ENCODE data around the gene PEAK1.

PEAK1 gene

DNA sequence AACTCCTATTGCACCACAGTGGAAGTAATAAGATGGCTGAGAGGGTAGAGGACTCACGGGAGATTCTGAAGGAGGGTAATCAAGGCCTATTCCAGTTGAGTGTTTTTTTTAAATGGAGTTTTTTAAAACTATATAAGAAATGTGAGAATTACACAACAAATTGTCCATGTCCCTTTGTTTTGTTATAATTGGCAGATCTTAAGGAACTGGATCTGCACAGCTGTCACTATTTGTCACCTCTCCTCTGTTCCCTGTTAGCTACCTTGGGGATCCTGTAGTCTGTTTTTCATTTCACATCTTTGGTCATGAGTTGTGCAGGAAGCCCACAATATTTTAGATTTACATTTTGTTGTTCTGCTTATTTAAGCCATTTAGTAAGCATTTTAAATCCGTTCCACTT is 271.7 kb downstream of the PEAK1 start:
- no peak overlapping the region for H3K4me3 ChIP-seq (replicated peaks; ENCODE audit: insufficient read depth, low read length)
- H3K27ac ChIP-seq (replicated peaks): no peak overlapping the region
- no peak for TF ChIP-seq POLR2AphosphoS5 (IDR thresholded peaks at IDR 0.05; ENCODE audit: low read depth)
- TF ChIP-seq REST (IDR thresholded peaks at IDR 0.05; ENCODE audit: insufficient replicate concordance, low read depth): no peak
- no peak for TF ChIP-seq GABPA (IDR thresholded peaks at IDR 0.05; ENCODE audit: low read depth)
- TF ChIP-seq SPI1 (IDR thresholded peaks at IDR 0.05; ENCODE audit: borderline replicate concordance, low read depth): no peak
- TF ChIP-seq, protein P1, sequence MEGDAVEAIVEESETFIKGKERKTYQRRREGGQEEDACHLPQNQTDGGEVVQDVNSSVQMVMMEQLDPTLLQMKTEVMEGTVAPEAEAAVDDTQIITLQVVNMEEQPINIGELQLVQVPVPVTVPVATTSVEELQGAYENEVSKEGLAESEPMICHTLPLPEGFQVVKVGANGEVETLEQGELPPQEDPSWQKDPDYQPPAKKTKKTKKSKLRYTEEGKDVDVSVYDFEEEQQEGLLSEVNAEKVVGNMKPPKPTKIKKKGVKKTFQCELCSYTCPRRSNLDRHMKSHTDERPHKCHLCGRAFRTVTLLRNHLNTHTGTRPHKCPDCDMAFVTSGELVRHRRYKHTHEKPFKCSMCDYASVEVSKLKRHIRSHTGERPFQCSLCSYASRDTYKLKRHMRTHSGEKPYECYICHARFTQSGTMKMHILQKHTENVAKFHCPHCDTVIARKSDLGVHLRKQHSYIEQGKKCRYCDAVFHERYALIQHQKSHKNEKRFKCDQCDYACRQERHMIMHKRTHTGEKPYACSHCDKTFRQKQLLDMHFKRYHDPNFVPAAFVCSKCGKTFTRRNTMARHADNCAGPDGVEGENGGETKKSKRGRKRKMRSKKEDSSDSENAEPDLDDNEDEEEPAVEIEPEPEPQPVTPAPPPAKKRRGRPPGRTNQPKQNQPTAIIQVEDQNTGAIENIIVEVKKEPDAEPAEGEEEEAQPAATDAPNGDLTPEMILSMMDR (IDR thresholded peaks at IDR 0.05; ENCODE audit: insufficient read depth, low read length): no peak
- H3K27me3 ChIP-seq (ENCODE audit: insufficient read depth, poor library complexity, severe bottlenecking): no peaks in the 10 kb centered on the region
- DNase-seq (ENCODE audit: low read depth in 1 of 2, low spot score in 1 of 2): no peak

DNA sequence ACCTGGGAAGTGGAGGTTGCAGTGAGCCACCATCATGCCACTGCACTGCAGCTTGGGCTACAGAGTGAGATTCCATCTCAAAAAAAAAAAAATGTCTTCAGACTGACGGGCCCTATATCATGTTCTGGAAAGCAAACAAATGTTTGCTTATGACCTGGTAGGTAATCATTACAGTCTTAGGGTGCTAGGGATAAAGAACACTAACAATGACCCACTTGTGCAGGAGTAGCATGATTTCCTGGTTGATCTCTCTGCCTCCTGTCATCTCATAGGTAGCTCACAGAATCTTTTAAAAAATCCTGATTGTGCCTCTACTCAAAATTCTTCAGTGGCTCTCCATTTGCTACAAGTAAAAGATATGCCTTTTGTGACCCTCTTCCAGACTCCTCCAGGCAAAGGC is 274.5 kb downstream of the PEAK1 start:
- no peaks in the 10 kb centered on the region for H3K27me3 ChIP-seq (ENCODE audit: insufficient read depth, poor library complexity, severe bottlenecking)
- H3K27ac ChIP-seq (replicated peaks): no peak overlapping the region
- no peak for DNase-seq (ENCODE audit: low read depth in 1 of 2, low spot score in 1 of 2)
- TF ChIP-seq GABPA (IDR thresholded peaks at IDR 0.05; ENCODE audit: low read depth) (no peak), POLR2AphosphoS5 (IDR thresholded peaks at IDR 0.05; ENCODE audit: low read depth) (no peak), SPI1 (IDR thresholded peaks at IDR 0.05; ENCODE audit: borderline replicate concordance, low read depth) (no peak), REST (IDR thresholded peaks at IDR 0.05; ENCODE audit: insufficient replicate concordance, low read depth) (no peak)
- TF ChIP-seq, protein P1 (IDR thresholded peaks at IDR 0.05; ENCODE audit: insufficient read depth, low read length): no peak
- no peak overlapping the region for H3K4me3 ChIP-seq (replicated peaks; ENCODE audit: insufficient read depth, low read length)

DNA sequence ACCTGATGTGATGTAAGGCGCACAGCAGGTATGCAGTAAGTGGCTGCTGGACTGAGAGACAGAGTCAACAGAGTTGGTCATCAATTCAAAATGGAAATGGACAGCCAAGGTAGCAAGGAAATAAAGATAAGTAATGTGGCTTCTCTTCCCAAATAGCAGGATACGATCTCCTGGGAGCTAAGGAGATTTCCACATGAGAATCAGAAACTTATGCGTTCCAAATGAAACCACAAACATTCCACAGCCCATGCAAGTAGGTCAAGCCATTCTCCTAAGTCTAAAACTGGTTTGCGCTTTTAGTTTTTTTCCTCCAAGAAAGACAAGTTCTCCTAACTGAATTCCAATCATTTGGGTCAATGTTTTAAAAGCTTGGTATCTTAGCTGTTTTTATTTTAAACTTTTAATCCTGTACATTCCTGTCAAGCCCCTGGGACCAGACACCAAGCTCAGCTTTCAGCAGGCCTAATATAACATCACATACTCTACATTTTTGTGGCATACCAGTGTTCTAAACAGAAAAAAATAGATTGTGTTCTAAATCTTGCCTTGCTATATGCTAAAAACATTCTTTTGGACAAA is 275.3 kb downstream of the PEAK1 start:
- H3K27ac ChIP-seq (replicated peaks): no peak overlapping the region
- H3K4me3 ChIP-seq (replicated peaks; ENCODE audit: insufficient read depth, low read length): no peak overlapping the region
- TF ChIP-seq, protein P1 (IDR thresholded peaks at IDR 0.05; ENCODE audit: insufficient read depth, low read length): no peak
- TF ChIP-seq REST (IDR thresholded peaks at IDR 0.05; ENCODE audit: insufficient replicate concordance, low read depth): no peak
- TF ChIP-seq GABPA (IDR thresholded peaks at IDR 0.05; ENCODE audit: low read depth): no peak
- no peak for TF ChIP-seq SPI1 (IDR thresholded peaks at IDR 0.05; ENCODE audit: borderline replicate concordance, low read depth)
- no peak for TF ChIP-seq POLR2AphosphoS5 (IDR thresholded peaks at IDR 0.05; ENCODE audit: low read depth)
- no peaks in the 10 kb centered on the region for H3K27me3 ChIP-seq (ENCODE audit: insufficient read depth, poor library complexity, severe bottlenecking)
- no peak for DNase-seq (ENCODE audit: low read depth in 1 of 2, low spot score in 1 of 2)
